Measurements from ENCODE around the gene GAK. TPM values are rescaled to one million over a fixed set of nuclear protein-coding genes. Genes with fewer than 3 reads are reported as not detected.

GAK gene
- total RNA-seq, 3 donors from 2014 or later (not counting 1 experiment from before 2014, with no cell fraction given), result 349 to 358 (median 349) TPM

DNA sequence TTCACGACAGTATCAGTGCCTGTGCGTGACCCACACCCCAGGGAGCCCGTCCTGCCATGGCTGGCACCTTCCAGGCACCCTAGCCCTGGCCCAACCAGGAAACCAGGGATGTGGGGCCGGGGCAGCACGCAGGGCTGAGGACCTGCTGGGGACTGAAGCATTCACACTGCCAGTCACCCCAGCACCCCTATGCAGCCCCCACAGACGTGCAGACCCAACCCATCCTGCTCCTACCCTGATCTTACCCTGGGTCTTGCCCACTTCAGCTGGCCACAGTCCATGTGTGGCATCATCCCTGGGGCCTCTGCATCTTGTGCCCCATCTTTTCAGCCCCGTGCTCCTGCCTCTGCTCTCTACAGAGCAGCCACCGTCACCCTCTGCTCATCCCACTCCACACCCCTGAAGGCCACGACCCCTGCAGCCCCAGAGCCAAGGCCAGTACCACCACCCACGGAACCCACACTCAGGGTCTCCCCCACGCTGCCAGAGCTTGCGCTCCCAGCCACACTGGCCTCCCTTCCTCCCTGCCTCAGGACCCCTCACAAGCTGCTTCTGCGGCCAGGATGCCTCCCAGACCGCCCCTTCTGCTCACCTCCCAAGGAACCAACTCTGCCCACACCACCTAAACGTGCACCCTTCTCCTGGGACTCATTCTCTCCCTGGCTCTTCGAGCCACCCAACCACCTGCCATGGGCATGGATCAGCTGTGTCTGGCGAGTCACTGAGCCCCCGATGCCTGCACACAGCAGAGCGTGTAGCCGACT lies 25.6 kb downstream of the GAK start:
- H3K9me3 Mint-ChIP-seq, result no peaks in the 10 kb centered on the region
- Histone ChIP-seq H3K27me3 (ENCODE audit: control insufficient read depth, insufficient read depth, low read length) (no peaks in the 10 kb centered on the region), H3K9me3 (ENCODE audit: control insufficient read depth, insufficient read depth, low read length) (no peaks in the 10 kb centered on the region), H3K4me1 (ENCODE audit: control insufficient read depth, insufficient read depth, low read length) (no peaks in the 10 kb centered on the region), H3K4me3 (ENCODE audit: low read length) (no peak overlapping the region), H3K27ac (ENCODE audit: low read length) (no peak overlapping the region), H3K36me3 (ENCODE audit: control insufficient read depth, insufficient read depth, low read length) (peaks cover 37% of the 10 kb centered on the region)
- TF ChIP-seq, protein P1, sequence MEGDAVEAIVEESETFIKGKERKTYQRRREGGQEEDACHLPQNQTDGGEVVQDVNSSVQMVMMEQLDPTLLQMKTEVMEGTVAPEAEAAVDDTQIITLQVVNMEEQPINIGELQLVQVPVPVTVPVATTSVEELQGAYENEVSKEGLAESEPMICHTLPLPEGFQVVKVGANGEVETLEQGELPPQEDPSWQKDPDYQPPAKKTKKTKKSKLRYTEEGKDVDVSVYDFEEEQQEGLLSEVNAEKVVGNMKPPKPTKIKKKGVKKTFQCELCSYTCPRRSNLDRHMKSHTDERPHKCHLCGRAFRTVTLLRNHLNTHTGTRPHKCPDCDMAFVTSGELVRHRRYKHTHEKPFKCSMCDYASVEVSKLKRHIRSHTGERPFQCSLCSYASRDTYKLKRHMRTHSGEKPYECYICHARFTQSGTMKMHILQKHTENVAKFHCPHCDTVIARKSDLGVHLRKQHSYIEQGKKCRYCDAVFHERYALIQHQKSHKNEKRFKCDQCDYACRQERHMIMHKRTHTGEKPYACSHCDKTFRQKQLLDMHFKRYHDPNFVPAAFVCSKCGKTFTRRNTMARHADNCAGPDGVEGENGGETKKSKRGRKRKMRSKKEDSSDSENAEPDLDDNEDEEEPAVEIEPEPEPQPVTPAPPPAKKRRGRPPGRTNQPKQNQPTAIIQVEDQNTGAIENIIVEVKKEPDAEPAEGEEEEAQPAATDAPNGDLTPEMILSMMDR (IDR thresholded peaks at IDR 0.05), result no peak
- no peak overlapping the region for H3K4me3 Mint-ChIP-seq
- WGBS (ENCODE audit: insufficient coverage), result 98% methylated on average over 20 of the region's 20 CpGs
- intact Hi-C loops (cut with micrococcal nuclease), result no loop called here
- no peaks in the 10 kb centered on the region for H3K36me3 Mint-ChIP-seq
- H3K27ac Mint-ChIP-seq, result peak overlapping the region; percentile 23 to 84
- H3K4me1 Mint-ChIP-seq, result peaks cover 0 to 30% of the 10 kb centered on the region in 2 donors
- H3K27me3 Mint-ChIP-seq (ENCODE audit: low read depth in 2 of 2), result no peaks in the 10 kb centered on the region
- no peak for DNase-seq
- ATAC-seq, result no peak

DNA sequence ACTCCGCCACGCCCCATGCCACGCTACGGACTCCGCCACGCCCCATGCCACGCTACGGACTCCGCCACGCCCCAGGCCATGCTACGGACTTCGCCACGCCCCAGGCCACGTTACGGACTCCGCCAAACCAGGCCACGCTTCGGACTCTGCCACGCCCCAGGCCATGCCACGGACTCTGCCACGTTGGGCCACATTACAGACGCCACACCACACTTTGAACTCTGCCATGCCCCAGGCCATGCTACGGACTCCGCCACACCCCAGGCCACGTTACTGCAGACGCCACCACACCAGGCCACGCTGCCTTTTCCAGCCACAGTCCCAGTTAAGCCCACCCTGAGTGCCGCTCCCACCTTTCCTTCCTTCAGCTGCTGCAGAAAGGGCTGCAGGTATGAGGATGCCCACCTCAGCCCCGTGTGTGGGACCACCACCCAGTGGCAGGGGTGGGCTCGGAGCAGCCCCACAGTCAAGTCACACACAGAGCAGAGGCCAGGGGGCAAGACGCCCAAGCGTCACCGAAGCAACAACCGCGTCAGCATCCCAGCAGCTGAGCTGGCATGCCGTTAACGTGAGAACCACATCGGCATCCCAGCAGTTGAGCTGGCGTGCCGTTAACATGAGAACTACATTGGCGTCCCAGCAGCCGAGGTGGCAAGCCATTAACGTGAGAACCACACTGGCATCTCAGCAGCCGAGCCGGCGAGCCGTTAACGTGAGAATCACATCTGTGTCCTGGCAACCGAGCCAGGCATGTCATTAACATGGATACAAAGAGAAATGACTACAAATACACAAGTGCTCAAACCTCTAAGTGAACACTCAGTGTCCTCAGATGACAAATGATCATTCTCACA lies 26.4 kb downstream of the GAK start:
- Mint-ChIP-seq H3K36me3 (no peaks in the 10 kb centered on the region), H3K9me3 (no peaks in the 10 kb centered on the region), H3K4me3 (no peak overlapping the region), H3K4me1 (peaks cover 0 to 25% of the 10 kb centered on the region in 2 donors), H3K27me3 (ENCODE audit: low read depth in 2 of 2) (no peaks in the 10 kb centered on the region), H3K27ac (peak overlapping the region; percentile 40 to 46)
- WGBS (ENCODE audit: insufficient coverage), result 98% methylated on average over 49 of the region's 49 CpGs
- DNase-seq (no peak), ATAC-seq (no peak)
- intact Hi-C loops (cut with micrococcal nuclease), result no loop called here
- H3K9me3 ChIP-seq (ENCODE audit: control insufficient read depth, insufficient read depth, low read length), result no peaks in the 10 kb centered on the region
- H3K27me3 ChIP-seq (ENCODE audit: control insufficient read depth, insufficient read depth, low read length), result no peaks in the 10 kb centered on the region
- TF ChIP-seq, protein P1 (IDR thresholded peaks at IDR 0.05), result no peak
- no peaks in the 10 kb centered on the region for H3K4me1 ChIP-seq (ENCODE audit: control insufficient read depth, insufficient read depth, low read length)
- no peak overlapping the region for H3K27ac ChIP-seq (ENCODE audit: low read length)
- H3K4me3 ChIP-seq (ENCODE audit: low read length), result no peak overlapping the region
- peaks cover 30% of the 10 kb centered on the region for H3K36me3 ChIP-seq (ENCODE audit: control insufficient read depth, insufficient read depth, low read length)

DNA sequence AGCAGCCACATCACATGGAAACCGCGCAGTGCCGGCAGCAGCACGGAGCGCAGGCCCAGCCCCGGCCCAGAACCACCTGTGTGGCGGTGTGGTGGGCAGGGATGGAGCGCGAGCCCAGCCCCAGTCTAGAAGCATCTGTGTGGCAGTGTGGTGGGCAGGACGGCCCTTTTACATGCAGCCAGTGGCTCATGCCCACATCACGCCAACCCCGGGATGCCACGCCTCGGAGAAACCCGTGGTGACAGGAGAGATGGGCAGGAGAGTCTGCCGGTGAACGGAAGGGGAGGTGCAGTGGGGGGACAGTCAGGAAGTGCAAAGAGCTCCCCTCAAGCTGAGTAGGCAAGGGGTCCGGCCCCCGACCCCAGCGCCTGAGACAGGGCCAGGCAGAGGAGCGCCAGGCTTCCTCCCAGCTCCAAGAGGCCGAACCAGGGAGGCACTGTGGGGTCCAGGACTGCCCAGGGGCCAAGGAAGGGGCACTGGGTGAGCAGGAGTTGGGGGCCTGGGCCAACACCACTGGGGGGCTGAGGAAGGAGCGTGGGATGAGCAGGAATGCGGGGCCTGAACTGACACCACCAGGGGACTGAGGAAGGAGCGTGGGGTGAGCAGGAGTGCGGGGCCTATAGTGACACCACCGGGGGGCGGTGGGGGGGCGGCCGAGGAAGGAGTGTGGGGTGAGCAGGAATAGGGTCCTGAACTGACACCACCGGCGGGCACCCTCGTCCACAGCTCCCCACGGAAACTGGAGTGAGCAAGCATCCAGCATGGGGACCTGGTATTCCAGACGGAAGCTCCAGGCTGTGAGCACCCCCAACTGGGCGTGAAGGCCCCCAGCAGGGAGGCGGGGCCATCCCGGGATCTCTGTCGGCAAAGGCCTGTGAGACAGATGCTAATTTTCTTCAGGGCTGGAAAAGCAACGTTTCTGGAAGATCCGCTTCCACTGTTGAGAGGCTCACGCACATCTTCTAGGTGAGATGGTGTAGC lies 28.8 kb downstream of the GAK start:
- no peak overlapping the region for H3K27ac ChIP-seq (ENCODE audit: low read length)
- H3K4me3 ChIP-seq (ENCODE audit: low read length), result no peak overlapping the region
- ATAC-seq (peak in 1 of 3 donors; percentile 6), DNase-seq (no peak)
- H3K4me1 Mint-ChIP-seq, result peaks cover 13 to 32% of the 10 kb centered on the region in 2 donors
- H3K4me1 ChIP-seq (ENCODE audit: control insufficient read depth, insufficient read depth, low read length), result no peaks in the 10 kb centered on the region
- intact Hi-C loops (cut with micrococcal nuclease), result no loop called here
- H3K36me3 ChIP-seq (ENCODE audit: control insufficient read depth, insufficient read depth, low read length), result peaks cover 26% of the 10 kb centered on the region
- H3K9me3 ChIP-seq (ENCODE audit: control insufficient read depth, insufficient read depth, low read length), result no peaks in the 10 kb centered on the region
- no peaks in the 10 kb centered on the region for H3K27me3 Mint-ChIP-seq (ENCODE audit: low read depth in 2 of 2)
- WGBS (ENCODE audit: insufficient coverage), result 96% methylated on average over 42 of the region's 42 CpGs
- no peak overlapping the region for H3K4me3 Mint-ChIP-seq
- H3K36me3 Mint-ChIP-seq, result no peaks in the 10 kb centered on the region
- H3K27me3 ChIP-seq (ENCODE audit: control insufficient read depth, insufficient read depth, low read length), result no peaks in the 10 kb centered on the region
- TF ChIP-seq, protein P1 (IDR thresholded peaks at IDR 0.05), result no peak
- H3K9me3 Mint-ChIP-seq, result no peaks in the 10 kb centered on the region
- H3K27ac Mint-ChIP-seq, result peak overlapping the region in 1 of 2 donors; percentile 77

Data from natural killer cell (primary cell).